Measurements from ENCODE around the gene RAMP2. TPM values are rescaled to one million over a fixed set of nuclear protein-coding genes. Genes with fewer than 3 reads are reported as not detected.
A peak's percentile ranks its signal among the peaks of the same experiment; 100 is the strongest.

RAMP2 gene
- total RNA-seq, 2 donors from 2014 or later = 16.3 TPM

DNA sequence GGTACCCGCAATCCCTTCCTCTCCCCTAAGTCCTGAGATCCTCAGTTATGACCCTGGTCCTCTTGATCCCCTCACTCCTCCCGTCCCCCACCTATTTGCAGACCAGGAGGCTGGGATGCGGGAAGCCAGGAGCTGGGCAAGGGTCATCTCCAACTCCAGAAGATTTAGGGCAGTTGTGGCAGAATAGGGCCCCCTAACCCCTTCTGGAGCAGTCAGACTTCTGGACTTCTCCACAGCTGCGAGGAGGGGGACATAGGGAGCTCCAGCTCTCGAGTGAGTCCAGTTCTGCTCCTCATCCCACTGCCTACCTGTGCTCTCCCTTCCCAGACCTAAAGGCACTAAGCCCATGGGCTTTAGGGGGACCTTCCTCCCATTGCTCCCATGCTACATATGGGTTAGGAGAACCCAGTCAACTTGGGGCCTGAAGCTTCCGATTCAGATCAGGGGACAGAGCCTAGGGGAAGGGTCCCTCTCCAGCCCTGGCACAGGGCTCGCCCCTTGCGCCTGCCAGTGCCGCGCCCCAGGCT lies 20.7 kb downstream of the RAMP2 start:
- Histone ChIP-seq H3K36me3 (no peaks in the 10 kb centered on the region), H3K4me3 (peak overlapping the region; percentile 48 to 52), H3K4me1 (replicated peaks) (no peaks in the 10 kb centered on the region), H3K27me3 (replicated peaks; ENCODE audit: insufficient read depth) (no peaks in the 10 kb centered on the region), H3K9me3 (no peaks in the 10 kb centered on the region), H3K27ac (peak overlapping the region; percentile 66 to 75)
- WGBS = 38% methylated on average over 10 of the region's 10 CpGs
- intact Hi-C loops (cut with DNase I) = no loop called here
- no peak for DNase-seq (ENCODE audit: low spot score)
- no peak for TF ChIP-seq POLR2AphosphoS5 (IDR thresholded peaks at IDR 0.05)
- TF ChIP-seq, protein P1, sequence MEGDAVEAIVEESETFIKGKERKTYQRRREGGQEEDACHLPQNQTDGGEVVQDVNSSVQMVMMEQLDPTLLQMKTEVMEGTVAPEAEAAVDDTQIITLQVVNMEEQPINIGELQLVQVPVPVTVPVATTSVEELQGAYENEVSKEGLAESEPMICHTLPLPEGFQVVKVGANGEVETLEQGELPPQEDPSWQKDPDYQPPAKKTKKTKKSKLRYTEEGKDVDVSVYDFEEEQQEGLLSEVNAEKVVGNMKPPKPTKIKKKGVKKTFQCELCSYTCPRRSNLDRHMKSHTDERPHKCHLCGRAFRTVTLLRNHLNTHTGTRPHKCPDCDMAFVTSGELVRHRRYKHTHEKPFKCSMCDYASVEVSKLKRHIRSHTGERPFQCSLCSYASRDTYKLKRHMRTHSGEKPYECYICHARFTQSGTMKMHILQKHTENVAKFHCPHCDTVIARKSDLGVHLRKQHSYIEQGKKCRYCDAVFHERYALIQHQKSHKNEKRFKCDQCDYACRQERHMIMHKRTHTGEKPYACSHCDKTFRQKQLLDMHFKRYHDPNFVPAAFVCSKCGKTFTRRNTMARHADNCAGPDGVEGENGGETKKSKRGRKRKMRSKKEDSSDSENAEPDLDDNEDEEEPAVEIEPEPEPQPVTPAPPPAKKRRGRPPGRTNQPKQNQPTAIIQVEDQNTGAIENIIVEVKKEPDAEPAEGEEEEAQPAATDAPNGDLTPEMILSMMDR (IDR thresholded peaks at IDR 0.05) = no peak
- TF ChIP-seq POLR2A (IDR thresholded peaks at IDR 0.05) = no peak

DNA sequence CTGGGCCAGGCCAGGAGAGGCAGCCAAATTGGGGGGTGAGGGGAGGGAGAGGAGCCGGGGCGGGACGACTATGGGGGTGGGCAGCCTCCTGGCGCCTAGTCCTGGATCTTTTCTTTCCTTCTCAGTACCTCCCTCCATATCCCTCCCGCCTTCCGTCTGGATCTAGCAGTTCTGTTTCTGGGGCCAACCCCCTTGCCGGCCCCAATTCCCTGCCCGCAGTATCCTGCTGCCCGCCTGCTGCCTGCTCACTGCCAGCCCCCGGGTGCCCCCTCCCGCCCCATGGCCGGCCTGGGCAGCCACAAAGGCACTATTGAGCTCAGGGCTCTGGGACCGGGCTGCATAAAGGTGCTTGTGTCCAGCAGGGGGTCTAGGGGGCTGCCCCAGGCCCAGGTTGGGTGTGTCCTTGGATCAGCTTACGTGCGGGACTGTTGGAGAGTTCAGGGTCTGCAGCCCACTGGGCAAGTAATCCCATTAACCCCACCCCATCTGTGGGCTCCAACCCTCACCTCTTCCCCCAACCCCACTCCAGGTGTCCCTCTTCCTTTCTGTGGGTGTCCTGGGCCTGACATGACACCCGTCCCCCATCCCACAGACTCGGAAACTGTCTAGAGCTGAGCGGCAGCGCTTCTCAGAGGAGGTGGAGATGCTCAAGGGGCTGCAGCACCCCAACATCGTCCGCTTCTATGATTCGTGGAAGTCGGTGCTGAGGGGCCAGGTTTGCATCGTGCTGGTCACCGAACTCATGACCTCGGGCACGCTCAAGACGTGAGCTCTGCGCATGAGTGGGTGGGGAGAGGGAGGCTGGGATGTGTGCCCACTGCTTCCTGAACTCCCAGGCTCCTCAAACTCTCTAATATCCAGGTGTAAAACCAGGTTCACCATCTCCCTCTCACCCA lies 21.4 kb downstream of the RAMP2 start:
- intact Hi-C loops (cut with DNase I) = no loop called here
- Histone ChIP-seq H3K27ac (peak overlapping the region; percentile 66 to 75), H3K9me3 (no peaks in the 10 kb centered on the region), H3K27me3 (replicated peaks; ENCODE audit: insufficient read depth) (no peaks in the 10 kb centered on the region), H3K4me3 (peak overlapping the region; percentile 48 to 52), H3K4me1 (replicated peaks) (no peaks in the 10 kb centered on the region), H3K36me3 (no peaks in the 10 kb centered on the region)
- DNase-seq (ENCODE audit: low spot score) = peak; percentile 45
- TF ChIP-seq POLR2AphosphoS5 (IDR thresholded peaks at IDR 0.05) = no peak
- WGBS = 33% methylated on average over 29 of the region's 29 CpGs

DNA sequence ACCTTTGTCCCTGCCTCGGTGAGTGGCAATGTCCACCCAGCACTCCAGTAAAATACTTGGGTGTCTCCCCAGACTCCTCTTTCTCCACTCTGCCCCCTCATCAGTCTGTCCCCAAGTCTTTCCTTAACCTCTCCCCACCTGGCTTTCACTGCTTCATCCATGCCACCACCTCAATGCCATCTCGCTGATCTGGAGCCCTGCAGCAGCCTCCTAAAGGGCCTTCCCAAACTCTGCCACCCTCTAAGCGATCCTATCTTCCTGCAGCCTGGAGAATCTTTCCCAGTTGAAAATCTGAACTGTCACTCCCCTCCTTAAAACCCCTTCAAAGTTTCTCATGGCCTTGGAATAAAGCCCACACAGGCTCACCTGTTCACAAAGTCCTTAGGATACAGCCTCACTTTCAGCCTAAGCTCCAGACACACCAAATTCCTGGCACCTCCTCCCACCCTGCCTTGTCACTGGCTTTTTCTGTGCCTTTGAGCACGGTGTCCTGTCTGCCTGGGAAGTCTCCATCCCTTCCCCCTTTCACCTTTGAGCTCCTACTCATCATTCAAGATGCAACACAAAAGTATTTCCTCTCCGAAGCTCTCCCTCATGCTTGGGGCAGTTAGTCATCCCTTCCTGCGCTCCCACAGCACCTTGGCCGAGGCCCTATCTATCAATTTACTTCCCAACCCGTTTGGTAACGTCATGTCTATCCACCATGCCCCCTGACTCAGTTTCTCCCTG lies 22.2 kb downstream of the RAMP2 start:
- TF ChIP-seq, protein P1 (IDR thresholded peaks at IDR 0.05) = no peak
- TF ChIP-seq POLR2AphosphoS5 (IDR thresholded peaks at IDR 0.05) = no peak
- no peak for TF ChIP-seq POLR2A (IDR thresholded peaks at IDR 0.05)
- 52% methylated on average over 9 of the region's 9 CpGs for WGBS
- Histone ChIP-seq H3K9me3 (no peaks in the 10 kb centered on the region), H3K27ac (no peak overlapping the region), H3K27me3 (replicated peaks; ENCODE audit: insufficient read depth) (no peaks in the 10 kb centered on the region), H3K4me1 (replicated peaks) (no peaks in the 10 kb centered on the region), H3K4me3 (peak overlapping the region in 1 of 2 donors; percentile 48), H3K36me3 (no peaks in the 10 kb centered on the region)
- no peak for DNase-seq (ENCODE audit: low spot score)
- intact Hi-C loops (cut with DNase I) = no loop called here

DNA sequence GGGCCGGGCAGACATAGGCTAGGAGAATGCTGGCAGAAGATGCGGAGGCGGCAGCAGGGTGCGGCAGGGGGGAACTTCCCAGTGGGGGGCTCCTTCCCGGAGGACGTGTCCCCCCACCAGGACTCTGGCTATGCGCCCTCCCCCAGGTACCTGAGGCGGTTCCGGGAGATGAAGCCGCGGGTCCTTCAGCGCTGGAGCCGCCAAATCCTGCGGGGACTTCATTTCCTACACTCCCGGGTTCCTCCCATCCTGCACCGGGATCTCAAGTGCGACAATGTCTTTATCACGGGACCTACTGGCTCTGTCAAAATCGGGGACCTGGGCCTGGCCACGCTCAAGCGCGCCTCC lies 22.7 kb downstream of the RAMP2 start:
- WGBS = 32% methylated on average over 22 of the region's 22 CpGs
- H3K36me3 ChIP-seq = no peaks in the 10 kb centered on the region
- H3K9me3 ChIP-seq = no peaks in the 10 kb centered on the region
- TF ChIP-seq POLR2AphosphoS5 (IDR thresholded peaks at IDR 0.05) (no peak), POLR2A (IDR thresholded peaks at IDR 0.05) (no peak)
- TF ChIP-seq, protein P1 (IDR thresholded peaks at IDR 0.05) = no peak
- no peaks in the 10 kb centered on the region for H3K27me3 ChIP-seq (replicated peaks; ENCODE audit: insufficient read depth)
- no peak overlapping the region for H3K4me3 ChIP-seq
- H3K4me1 ChIP-seq (replicated peaks) = no peaks in the 10 kb centered on the region
- intact Hi-C loops (cut with DNase I) = no loop called here
- H3K27ac ChIP-seq = no peak overlapping the region
- DNase-seq (ENCODE audit: low spot score) = no peak

DNA sequence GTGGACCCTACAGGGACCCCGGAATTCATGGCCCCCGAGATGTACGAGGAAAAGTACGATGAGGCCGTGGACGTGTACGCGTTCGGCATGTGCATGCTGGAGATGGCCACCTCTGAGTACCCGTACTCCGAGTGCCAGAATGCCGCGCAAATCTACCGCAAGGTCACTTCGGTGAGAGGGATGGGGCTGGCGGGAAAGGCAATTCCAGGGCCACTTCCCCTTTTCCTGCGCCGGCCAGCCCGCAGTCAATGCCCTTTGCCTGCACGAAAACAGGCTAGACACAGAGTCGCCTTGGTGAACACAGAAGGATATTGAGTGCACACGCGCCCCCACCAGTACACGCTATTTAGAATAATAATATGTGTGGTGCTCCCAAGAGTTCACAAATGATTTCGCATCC lies 23.4 kb downstream of the RAMP2 start:
- DNase-seq (ENCODE audit: low spot score) = no peak
- no peak overlapping the region for H3K4me3 ChIP-seq
- H3K27ac ChIP-seq = no peak overlapping the region
- WGBS = 50% methylated on average over 25 of the region's 25 CpGs
- H3K27me3 ChIP-seq (replicated peaks; ENCODE audit: insufficient read depth) = no peaks in the 10 kb centered on the region
- TF ChIP-seq POLR2AphosphoS5 (IDR thresholded peaks at IDR 0.05) (no peak), POLR2A (IDR thresholded peaks at IDR 0.05) (no peak)
- TF ChIP-seq, protein P1 (IDR thresholded peaks at IDR 0.05) = no peak
- no peaks in the 10 kb centered on the region for H3K36me3 ChIP-seq
- no peaks in the 10 kb centered on the region for H3K9me3 ChIP-seq
- intact Hi-C loops (cut with DNase I) = no loop called here
- H3K4me1 ChIP-seq (replicated peaks) = no peaks in the 10 kb centered on the region
